8988T (cell line): Measurements from ENCODE around the gene SLC39A5.
"Not testable (repeated sequence)": the region's sequence is repeated elsewhere in the genome, so short reads cannot be mapped to it uniquely, and the experiment has no call there.

ENCODE experiments used
- DNase-seq: peaks from one replicate; pipeline ENCODE4 v3.0.0; 2011

Gene SLC39A5

DNA sequence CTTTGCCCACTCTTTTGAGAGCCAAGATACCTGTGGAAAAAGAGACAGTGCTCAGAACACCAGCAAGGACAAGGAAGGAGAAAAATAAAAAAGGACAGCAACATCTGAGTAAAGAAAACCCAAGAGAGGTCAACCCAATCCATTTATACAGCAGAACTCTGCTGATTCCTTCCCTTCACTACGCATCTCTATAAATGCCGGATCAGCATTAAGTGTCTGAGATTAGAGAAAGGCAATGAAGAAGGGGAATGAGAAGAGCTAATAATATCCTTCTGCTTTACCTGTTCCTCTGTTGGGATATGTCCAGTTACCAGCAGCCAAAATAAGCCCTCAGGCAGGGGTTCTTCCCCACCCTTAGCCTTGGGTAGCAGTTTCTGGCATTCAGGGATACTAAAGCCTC lies 52.7 kb downstream of the SLC39A5 start:
- no peak for DNase-seq

DNA sequence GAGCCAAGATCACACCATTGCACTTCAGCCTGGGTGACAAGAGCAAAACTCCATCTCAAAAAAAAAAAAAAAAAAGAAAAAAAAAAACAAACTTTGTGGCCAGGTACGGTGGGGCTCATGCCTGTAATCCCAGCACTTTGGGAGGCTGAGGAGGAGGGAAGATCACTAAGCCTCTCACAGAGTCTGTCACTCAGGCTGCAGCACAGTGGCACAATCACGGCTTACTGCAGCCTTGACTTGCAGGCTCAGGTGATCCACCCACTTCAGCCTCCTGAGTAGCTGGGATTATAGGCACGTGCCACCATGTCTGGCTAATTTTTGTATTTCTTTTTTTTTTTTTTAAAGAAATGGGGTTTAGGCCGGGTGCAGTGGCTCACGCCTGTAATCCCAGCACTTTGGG lies 54.4 kb downstream of the SLC39A5 start:
- not testable (repeated sequence) for DNase-seq

GRCh38 chr12:56286044-56286830 lies 56.4 kb downstream of the SLC39A5 start:
- no peak for DNase-seq
